ENCODE results near the gene MYO5B. TPM values are rescaled to one million over a fixed set of nuclear protein-coding genes. Genes with fewer than 3 reads are reported as not detected.

Gene MYO5B
- total RNA-seq, 2 donors from 2014 or later: 0.12 to 0.39 TPM

GRCh38 chr18:49997558-49997957 is 197.4 kb downstream of the MYO5B start:
- Mint-ChIP-seq H3K9me3 (no peaks in the 10 kb centered on the region), H3K36me3 (ENCODE audit: insufficient read depth in 2 of 2) (no peaks in the 10 kb centered on the region), H3K27me3 (ENCODE audit: low read depth) (peaks cover 7% of the 10 kb centered on the region), H3K27ac (no peak overlapping the region), H3K4me1 (ENCODE audit: low read depth) (peaks cover 6% of the 10 kb centered on the region), H3K4me3 (no peak overlapping the region)
- DNase-seq (no peak), ATAC-seq (replicated peaks in 1 of 2) (no peak)

GRCh38 chr18:49994410-49994809 is 200.5 kb downstream of the MYO5B start:
- ATAC-seq (replicated peaks in 1 of 2) (no peak), DNase-seq (no peak)
- H3K4me3 Mint-ChIP-seq: no peak overlapping the region
- H3K9me3 Mint-ChIP-seq: no peaks in the 10 kb centered on the region
- H3K4me1 Mint-ChIP-seq (ENCODE audit: low read depth): no peaks in the 10 kb centered on the region
- no peaks in the 10 kb centered on the region for H3K27me3 Mint-ChIP-seq (ENCODE audit: low read depth)
- no peak overlapping the region for H3K27ac Mint-ChIP-seq
- no peaks in the 10 kb centered on the region for H3K36me3 Mint-ChIP-seq (ENCODE audit: insufficient read depth in 2 of 2)

- no peak for DNase-seq
- H3K27me3 Mint-ChIP-seq (ENCODE audit: low read depth): no peaks in the 10 kb centered on the region
These were observed 201.6 kb downstream of the MYO5B start for GRCh38 chr18:49993299-49993698.

GRCh38 chr18:49988733-49989132 is 206.2 kb downstream of the MYO5B start:
- Mint-ChIP-seq H3K27ac (no peak overlapping the region), H3K4me3 (no peak overlapping the region), H3K9me3 (no peaks in the 10 kb centered on the region), H3K27me3 (ENCODE audit: low read depth) (no peaks in the 10 kb centered on the region), H3K4me1 (ENCODE audit: low read depth) (no peaks in the 10 kb centered on the region), H3K36me3 (ENCODE audit: insufficient read depth in 2 of 2) (no peaks in the 10 kb centered on the region)
- ATAC-seq (replicated peaks in 1 of 2) (no peak), DNase-seq (no peak)

More at GRCh38 chr18:49993299-49993698, 201.6 kb downstream of the MYO5B start:
- Mint-ChIP-seq H3K4me3 (no peak overlapping the region), H3K9me3 (no peaks in the 10 kb centered on the region), H3K4me1 (ENCODE audit: low read depth) (no peaks in the 10 kb centered on the region), H3K27ac (no peak overlapping the region), H3K36me3 (ENCODE audit: insufficient read depth in 2 of 2) (no peaks in the 10 kb centered on the region)
- ATAC-seq (replicated peaks in 1 of 2): no peak

GRCh38 chr18:49988101-49988500 is 206.8 kb downstream of the MYO5B start:
- no peaks in the 10 kb centered on the region for H3K36me3 Mint-ChIP-seq (ENCODE audit: insufficient read depth in 2 of 2)
- H3K9me3 Mint-ChIP-seq: no peaks in the 10 kb centered on the region
- H3K27ac Mint-ChIP-seq: no peak overlapping the region
- ATAC-seq (replicated peaks in 1 of 2) (no peak), DNase-seq (no peak)
- no peaks in the 10 kb centered on the region for H3K4me1 Mint-ChIP-seq (ENCODE audit: low read depth)
- H3K27me3 Mint-ChIP-seq (ENCODE audit: low read depth): no peaks in the 10 kb centered on the region
- no peak overlapping the region for H3K4me3 Mint-ChIP-seq

- no peaks in the 10 kb centered on the region for H3K9me3 Mint-ChIP-seq
- no peak overlapping the region for H3K4me3 Mint-ChIP-seq
- H3K27ac Mint-ChIP-seq: no peak overlapping the region
- no peaks in the 10 kb centered on the region for H3K36me3 Mint-ChIP-seq (ENCODE audit: insufficient read depth in 2 of 2)
- H3K4me1 Mint-ChIP-seq (ENCODE audit: low read depth): no peaks in the 10 kb centered on the region
- ATAC-seq (replicated peaks in 1 of 2): no peak
- no peak for DNase-seq
- no peaks in the 10 kb centered on the region for H3K27me3 Mint-ChIP-seq (ENCODE audit: low read depth)
These were observed 209.7 kb downstream of the MYO5B start for GRCh38 chr18:49985236-49985635.

GRCh38 chr18:49980896-49981295 is 214.1 kb downstream of the MYO5B start:
- DNase-seq: no peak
- Mint-ChIP-seq H3K36me3 (ENCODE audit: insufficient read depth in 2 of 2) (no peaks in the 10 kb centered on the region), H3K27ac (no peak overlapping the region), H3K9me3 (no peaks in the 10 kb centered on the region), H3K4me3 (no peak overlapping the region), H3K27me3 (ENCODE audit: low read depth) (peaks cover 7% of the 10 kb centered on the region), H3K4me1 (ENCODE audit: low read depth) (no peaks in the 10 kb centered on the region)
- no peak for ATAC-seq (replicated peaks in 1 of 2)

GRCh38 chr18:49976795-49977560 is 218.0 kb downstream of the MYO5B start:
- Mint-ChIP-seq H3K27me3 (ENCODE audit: low read depth) (peaks cover 7% of the 10 kb centered on the region), H3K27ac (no peak overlapping the region), H3K4me1 (ENCODE audit: low read depth) (no peaks in the 10 kb centered on the region), H3K9me3 (no peaks in the 10 kb centered on the region), H3K36me3 (ENCODE audit: insufficient read depth in 2 of 2) (no peaks in the 10 kb centered on the region), H3K4me3 (no peak overlapping the region)
- DNase-seq (no peak), ATAC-seq (replicated peaks in 1 of 2) (no peak)

- Mint-ChIP-seq H3K27me3 (ENCODE audit: low read depth) (peaks cover 7% of the 10 kb centered on the region), H3K4me1 (ENCODE audit: low read depth) (no peaks in the 10 kb centered on the region), H3K4me3 (no peak overlapping the region), H3K36me3 (ENCODE audit: insufficient read depth in 2 of 2) (no peaks in the 10 kb centered on the region), H3K9me3 (no peaks in the 10 kb centered on the region), H3K27ac (no peak overlapping the region)
- no peak for DNase-seq
- no peak for ATAC-seq (replicated peaks in 1 of 2)
These were observed 218.9 kb downstream of the MYO5B start for GRCh38 chr18:49976001-49976400.

- DNase-seq (no peak), ATAC-seq (replicated peaks in 1 of 2) (no peak)
- no peaks in the 10 kb centered on the region for H3K4me1 Mint-ChIP-seq (ENCODE audit: low read depth)
- H3K36me3 Mint-ChIP-seq (ENCODE audit: insufficient read depth in 2 of 2): no peaks in the 10 kb centered on the region
- H3K27ac Mint-ChIP-seq: no peak overlapping the region
- H3K27me3 Mint-ChIP-seq (ENCODE audit: low read depth): peaks cover 3% of the 10 kb centered on the region
- no peak overlapping the region for H3K4me3 Mint-ChIP-seq
- H3K9me3 Mint-ChIP-seq: no peaks in the 10 kb centered on the region
These were observed 220.9 kb downstream of the MYO5B start for GRCh38 chr18:49974079-49974478.

- ATAC-seq (replicated peaks in 1 of 2) (no peak), DNase-seq (no peak)
- H3K9me3 Mint-ChIP-seq: no peaks in the 10 kb centered on the region
- H3K27ac Mint-ChIP-seq: no peak overlapping the region
- H3K4me3 Mint-ChIP-seq: no peak overlapping the region
- no peaks in the 10 kb centered on the region for H3K36me3 Mint-ChIP-seq (ENCODE audit: insufficient read depth in 2 of 2)
- H3K27me3 Mint-ChIP-seq (ENCODE audit: low read depth): no peaks in the 10 kb centered on the region
- H3K4me1 Mint-ChIP-seq (ENCODE audit: low read depth): no peaks in the 10 kb centered on the region
These were observed 221.4 kb downstream of the MYO5B start for GRCh38 chr18:49973592-49973991.

GRCh38 chr18:49972535-49972934 is 222.4 kb downstream of the MYO5B start:
- ATAC-seq (replicated peaks in 1 of 2): no peak
- Mint-ChIP-seq H3K4me3 (no peak overlapping the region), H3K9me3 (no peaks in the 10 kb centered on the region), H3K4me1 (ENCODE audit: low read depth) (no peaks in the 10 kb centered on the region), H3K27ac (no peak overlapping the region), H3K36me3 (ENCODE audit: insufficient read depth in 2 of 2) (no peaks in the 10 kb centered on the region), H3K27me3 (ENCODE audit: low read depth) (no peaks in the 10 kb centered on the region)
- no peak for DNase-seq

GRCh38 chr18:49971462-49971861 is 223.5 kb downstream of the MYO5B start:
- no peaks in the 10 kb centered on the region for H3K4me1 Mint-ChIP-seq (ENCODE audit: low read depth)
- DNase-seq (no peak), ATAC-seq (replicated peaks in 1 of 2) (no peak)
- H3K27me3 Mint-ChIP-seq (ENCODE audit: low read depth): no peaks in the 10 kb centered on the region
- no peaks in the 10 kb centered on the region for H3K9me3 Mint-ChIP-seq
- no peaks in the 10 kb centered on the region for H3K36me3 Mint-ChIP-seq (ENCODE audit: insufficient read depth in 2 of 2)
- no peak overlapping the region for H3K4me3 Mint-ChIP-seq
- H3K27ac Mint-ChIP-seq: no peak overlapping the region

GRCh38 chr18:49970319-49970718 is 224.6 kb downstream of the MYO5B start:
- H3K27me3 Mint-ChIP-seq (ENCODE audit: low read depth): no peaks in the 10 kb centered on the region
- ATAC-seq (replicated peaks in 1 of 2) (no peak), DNase-seq (no peak)
- H3K27ac Mint-ChIP-seq: no peak overlapping the region
- H3K36me3 Mint-ChIP-seq (ENCODE audit: insufficient read depth in 2 of 2): no peaks in the 10 kb centered on the region
- no peak overlapping the region for H3K4me3 Mint-ChIP-seq
- H3K9me3 Mint-ChIP-seq: no peaks in the 10 kb centered on the region
- no peaks in the 10 kb centered on the region for H3K4me1 Mint-ChIP-seq (ENCODE audit: low read depth)
